OCI-LY3 (cell line): ENCODE data around the gene SRGAP2C.
"Not testable (repeated sequence)": the region's sequence is repeated elsewhere in the genome, so short reads cannot be mapped to it uniquely, and the experiment has no call there.

ENCODE experiments used
- CTCF ChIP-seq: fragments of 200-600, 300-600 bp; sonication (generic); IDR thresholded peaks from 2 replicates; pipeline ENCODE4 v1.5.1; 2014; ENCODE audit warnings: antibody characterized with exemption, low read length, low read depth
- EZH2phosphoT487 ChIP-seq: fragments of 200-600 bp; shearing (Covaris generic); IDR thresholded peaks from 2 replicates; pipeline ENCODE4 v1.6.1; 2018; ENCODE audit warnings: antibody characterized with exemption, mixed run types, low read depth

DNA sequence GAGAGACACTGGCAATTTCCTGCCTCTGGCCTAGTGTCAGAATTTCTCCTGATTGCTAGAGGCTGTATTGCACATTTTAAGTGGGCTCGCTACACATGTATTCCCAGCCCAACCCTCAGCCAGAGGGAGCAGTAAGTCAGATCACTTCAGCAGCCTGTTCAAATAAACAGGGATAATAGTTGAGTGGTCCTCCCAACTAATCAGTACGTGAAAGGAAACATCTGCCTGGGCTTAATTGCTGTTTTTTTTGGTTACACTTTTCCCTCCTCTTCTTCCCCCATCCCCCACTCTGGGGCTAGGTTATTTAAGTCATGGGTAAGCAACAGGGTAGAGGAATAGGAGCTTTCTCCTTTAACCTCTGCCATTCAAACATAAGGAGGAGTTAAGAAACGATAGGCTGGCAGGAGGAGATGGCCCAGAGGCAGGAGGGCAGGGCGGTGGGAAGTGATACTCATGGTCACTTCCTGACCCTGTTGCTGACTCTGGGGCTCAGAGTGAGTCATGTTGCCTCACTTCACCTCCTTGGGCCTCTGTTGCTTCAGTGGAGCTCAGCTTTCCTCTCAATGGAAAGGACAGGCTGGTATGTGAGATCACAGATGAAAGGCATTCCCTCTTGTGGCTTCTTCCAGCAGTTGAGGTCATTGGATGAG lies 177.6 kb downstream of the SRGAP2C start:
- TF ChIP-seq CTCF, EZH2phosphoT487: not testable (repeated sequence)
